AG08396 (cell line): ENCODE measurements around the gene CHFR.
A peak's percentile ranks its signal among the peaks of the same experiment; 100 is the strongest.
"Not testable (repeated sequence)": the region's sequence is repeated elsewhere in the genome, so short reads cannot be mapped to it uniquely, and the experiment has no call there.

Experiments
- DNase-seq: peaks from one replicate; pipeline ENCODE4 v3.0.0; 2012; ENCODE audit warnings: low spot score, mixed read lengths

The CHFR gene

DNA sequence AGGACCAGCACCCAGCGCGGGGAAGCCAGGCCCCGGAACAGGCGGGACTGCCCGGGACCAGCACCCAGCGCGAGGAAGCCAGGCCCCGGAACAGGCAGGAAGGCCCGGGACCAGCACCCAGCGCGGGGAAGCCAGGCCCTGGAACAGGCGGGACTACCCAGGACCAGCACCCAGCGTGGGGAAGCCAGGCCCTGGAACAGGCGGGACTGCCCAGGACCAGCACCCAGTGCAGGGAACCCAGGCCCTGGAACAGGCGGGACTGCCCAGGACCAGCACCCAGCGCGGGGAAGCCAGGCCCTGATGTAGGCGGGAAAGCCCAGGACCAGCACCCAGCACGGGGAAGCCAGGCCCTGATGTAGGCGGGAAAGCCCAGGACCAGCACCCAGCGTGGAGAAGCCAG is 12.8 kb downstream of the CHFR start:
- DNase-seq: not testable (repeated sequence)

GRCh38 chr12:132874175-132874574 is 13.2 kb downstream of the CHFR start:
- no peak for DNase-seq

GRCh38 chr12:132873724-132874123 is 13.7 kb downstream of the CHFR start:
- no peak for DNase-seq

GRCh38 chr12:132872975-132873421 is 14.4 kb downstream of the CHFR start:
- DNase-seq: no peak

DNA sequence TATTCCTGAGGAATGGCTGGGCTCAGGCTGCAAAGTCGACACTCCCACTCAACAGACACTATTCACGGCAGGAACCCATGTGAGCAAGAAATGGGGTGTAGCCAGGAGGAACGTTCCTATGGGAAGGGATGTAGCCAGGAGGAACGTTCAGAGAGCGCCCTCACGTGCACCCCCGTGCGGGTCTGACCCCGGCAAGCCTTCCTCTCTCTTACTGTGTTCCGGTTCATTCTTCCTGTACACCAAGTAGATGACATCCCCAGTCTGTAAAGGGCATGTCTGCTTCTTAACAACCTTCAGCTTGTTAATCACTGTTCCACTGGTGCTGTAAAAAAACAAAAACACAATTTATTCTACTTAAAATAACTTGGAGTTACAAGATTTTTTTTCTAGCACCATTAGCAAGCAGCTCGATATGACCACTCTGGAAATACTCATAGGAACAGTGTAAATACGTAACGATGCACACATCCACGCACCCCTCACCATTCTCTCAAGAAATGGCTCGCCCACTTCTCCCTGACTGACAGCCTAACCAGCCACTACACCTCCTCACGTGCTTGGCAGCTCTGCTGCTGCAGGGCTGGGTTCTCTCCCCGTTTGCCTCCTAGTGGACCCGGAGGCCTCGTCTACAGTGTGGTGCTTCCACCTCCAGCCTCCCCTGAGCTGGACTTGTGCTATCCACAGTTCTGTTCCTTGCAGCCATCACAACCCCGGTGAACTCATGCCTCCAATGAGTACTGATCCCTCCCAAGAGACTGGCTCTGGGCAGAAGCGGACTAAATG is 15.1 kb downstream of the CHFR start:
- no peak for DNase-seq

- DNase-seq: no peak
Observed at GRCh38 chr12:132869551-132869950, 17.9 kb downstream of the CHFR start.

DNA sequence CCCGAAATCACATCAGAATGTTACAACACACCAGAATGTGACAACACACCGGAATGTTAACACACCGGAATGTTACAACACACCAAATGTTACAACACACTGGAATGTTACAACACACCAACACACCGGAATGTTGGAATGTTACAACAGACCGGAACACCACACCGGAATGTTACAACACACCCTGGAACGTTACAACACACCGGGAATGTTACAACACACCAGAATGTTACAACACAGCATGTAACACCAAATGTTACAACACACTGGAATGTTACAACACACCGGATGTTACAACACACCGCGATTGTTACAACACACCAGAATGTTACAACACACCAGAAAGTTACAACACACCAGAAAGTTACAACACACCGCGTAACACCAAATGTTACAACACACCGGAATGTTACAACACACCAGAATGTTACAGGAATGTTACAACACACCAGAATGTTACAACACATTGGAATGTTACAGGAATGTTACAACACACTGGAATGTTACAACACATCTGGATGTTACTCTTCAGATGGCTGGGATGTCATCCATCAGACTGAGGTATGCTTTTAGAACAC is 21.1 kb downstream of the CHFR start:
- DNase-seq: peak; percentile 48

- no peak for DNase-seq
Observed at GRCh38 chr12:132861558-132861957, 25.8 kb downstream of the CHFR start.

- no peak for DNase-seq
Observed at GRCh38 chr12:132858718-132859266, 28.6 kb downstream of the CHFR start.

DNA sequence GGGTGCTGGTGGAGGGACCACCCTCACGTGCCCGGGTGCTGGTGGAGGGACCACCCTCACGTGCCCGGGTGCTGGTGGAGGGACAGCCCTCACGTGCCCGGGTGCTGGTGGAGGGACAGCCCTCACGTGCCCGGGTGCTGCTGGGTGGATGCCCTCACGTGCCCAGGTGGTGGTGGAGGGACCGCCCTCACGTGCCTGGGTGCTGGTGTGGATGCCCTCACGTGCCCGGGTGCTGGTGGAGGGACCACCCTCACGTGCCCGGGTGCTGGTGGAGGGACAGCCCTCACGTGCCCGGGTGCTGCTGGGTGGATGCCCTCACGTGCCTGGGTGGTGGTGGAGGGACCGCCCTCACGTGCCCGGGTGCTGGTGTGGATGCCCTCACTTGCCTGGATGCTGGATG is 30.4 kb downstream of the CHFR start:
- DNase-seq: not testable (repeated sequence)

DNA sequence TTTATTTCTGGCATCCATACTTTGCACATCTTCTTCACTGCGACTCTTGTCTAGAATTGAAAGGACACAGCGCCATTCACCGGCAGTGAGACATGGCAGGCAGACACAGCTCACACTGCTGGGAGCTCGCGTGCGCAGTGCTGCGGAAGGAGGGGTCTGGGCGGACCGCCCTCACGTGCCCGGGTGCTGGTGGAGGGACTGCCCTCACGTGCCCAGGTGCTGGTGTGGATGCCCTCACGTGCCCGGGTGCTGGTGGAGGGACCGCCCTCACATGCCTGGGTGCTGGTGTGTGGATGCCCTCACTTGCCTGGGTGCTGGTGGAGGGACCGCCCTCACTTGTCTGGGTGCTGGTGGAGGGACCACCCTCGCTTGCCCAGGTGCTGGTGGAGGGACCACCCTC is 30.8 kb downstream of the CHFR start:
- no peak for DNase-seq

DNA sequence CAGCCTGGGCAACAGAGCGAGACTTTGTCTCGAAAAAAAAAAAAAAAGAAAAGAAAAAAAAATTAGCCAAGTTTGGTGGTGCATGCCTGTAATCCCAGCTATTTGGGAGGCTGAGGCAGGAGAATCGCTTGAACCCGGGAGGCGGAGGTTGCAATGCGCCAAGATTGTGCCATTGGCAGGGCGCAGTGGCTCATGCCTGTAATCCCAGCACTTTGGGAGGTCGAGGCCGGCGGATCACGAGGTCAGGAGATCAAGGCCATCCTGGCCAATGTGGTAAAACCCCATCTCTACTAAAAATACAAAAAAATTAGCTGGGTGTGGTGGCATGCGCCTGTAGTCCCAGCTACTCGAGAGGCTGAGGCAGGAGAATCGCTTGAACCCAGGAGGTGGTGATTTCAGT is 32.2 kb downstream of the CHFR start:
- DNase-seq: not testable (repeated sequence)

- no peak for DNase-seq
Observed at GRCh38 chr12:132853285-132854092, 33.9 kb downstream of the CHFR start.

GRCh38 chr12:132852496-132852895 is 34.9 kb downstream of the CHFR start:
- no peak for DNase-seq

GRCh38 chr12:132851465-132851864 is 35.9 kb downstream of the CHFR start:
- no peak for DNase-seq

- no peak for DNase-seq
Observed at GRCh38 chr12:132850291-132850690, 37.1 kb downstream of the CHFR start.

DNA sequence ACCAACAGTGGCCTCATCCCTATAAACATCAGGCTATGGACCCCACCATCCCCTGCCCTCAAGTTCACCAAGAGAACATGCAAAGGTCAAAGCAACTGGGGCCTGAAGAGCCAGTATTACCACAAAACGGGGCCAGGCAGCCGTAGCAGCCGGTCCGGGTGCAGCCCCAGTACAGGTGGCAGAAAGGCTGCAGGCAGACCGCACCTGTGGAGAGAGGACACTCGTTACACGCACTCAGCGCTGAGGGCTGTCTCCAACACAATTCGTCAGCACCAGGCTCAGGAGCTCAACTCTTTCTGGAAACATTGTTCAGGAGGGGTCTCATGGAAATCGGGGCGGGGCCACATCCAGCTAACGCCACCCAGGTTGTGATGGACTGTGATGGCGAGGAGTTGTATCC is 38.9 kb downstream of the CHFR start:
- no peak for DNase-seq

DNA sequence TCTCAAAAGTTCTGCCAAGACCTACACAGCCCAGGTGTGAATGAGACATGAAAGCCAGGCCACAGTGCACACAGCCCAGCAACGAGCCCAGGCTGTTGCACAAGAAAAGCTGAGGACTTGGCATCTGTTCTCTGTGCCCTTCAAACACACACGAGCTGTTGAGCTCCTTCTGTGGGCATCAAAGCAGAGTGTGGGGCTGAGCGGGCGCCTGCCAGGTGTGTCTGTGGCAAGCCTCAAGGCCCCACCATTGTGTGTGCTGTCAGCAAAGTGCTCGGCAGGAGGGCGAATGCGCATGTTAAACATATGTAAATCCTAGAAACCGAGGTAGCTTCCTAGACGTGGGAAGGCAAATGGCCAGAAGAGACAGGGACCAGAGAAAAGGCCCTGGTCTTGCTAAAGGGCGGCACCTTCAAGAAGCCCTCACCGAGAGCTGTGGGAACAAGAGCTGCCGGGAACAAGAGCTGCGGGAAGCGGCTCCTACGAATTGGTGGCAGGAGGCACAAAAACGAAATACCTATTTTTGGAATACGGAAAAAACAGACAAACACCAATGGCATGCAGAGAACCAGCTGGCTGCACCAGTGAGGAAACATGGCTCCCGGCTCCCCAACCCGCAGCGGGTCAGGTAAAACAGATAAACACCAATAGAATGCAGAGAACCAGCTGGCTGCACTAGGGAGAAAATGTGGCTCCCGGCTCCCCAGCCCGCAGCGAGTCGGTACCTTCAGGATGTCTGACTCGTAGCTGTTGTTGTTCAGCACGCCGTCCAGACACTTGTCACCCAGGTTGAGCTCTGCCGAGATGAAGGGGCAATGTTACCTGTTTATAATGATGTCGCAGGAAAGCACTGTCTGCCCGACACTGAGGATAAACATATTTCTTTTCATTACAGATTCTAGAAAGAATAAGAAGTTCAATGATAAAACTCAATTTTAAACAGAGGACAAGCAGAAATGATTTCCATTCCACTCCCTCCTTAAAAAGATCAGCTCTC is 39.7 kb downstream of the CHFR start:
- DNase-seq: no peak

DNA sequence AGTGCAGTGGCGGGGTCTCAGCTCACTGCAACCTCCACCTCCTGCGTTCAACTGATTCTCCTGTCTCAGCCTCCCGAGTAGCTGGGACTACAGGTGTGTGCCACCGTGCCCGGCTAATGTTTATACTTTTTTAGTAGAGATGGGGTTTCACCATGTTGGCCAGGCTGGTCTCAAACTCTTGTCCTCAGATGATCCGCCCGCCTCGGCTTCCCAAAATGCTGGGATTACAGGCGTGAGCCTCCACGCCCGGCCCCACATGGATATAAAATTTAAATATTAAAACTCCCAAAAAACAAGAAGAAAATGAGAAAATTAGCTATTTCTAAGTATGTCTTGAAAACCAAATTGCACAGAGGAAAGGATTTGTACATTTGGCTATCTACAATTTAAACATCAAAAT is 42.7 kb downstream of the CHFR start:
- DNase-seq: not testable (repeated sequence)

- DNase-seq: no peak
Observed at GRCh38 chr12:132842449-132843045, 44.9 kb downstream of the CHFR start.

GRCh38 chr12:132841151-132841550 is 46.3 kb downstream of the CHFR start:
- no peak for DNase-seq
